Retinal pigment epithelial cell (primary cell): ENCODE data around the gene CLK2.

ENCODE experiments used
- DNase-seq: peaks from one replicate; pipeline ENCODE4 v3.0.0-alpha.2; 2010; ENCODE audit warnings: low read depth
- H3K4me3 ChIP-seq: 2 replicates; pipeline ENCODE4 v1.5.1; 2011; ENCODE audit warnings: mild to moderate bottlenecking, low read length, control low read depth, moderate library complexity
- TF ChIP-seq, protein P1 (sequence below): conservative IDR thresholded peaks from 2 replicates; pipeline ENCODE4 v1.5.1; 2011; ENCODE audit warnings: low read depth, low read length, control low read depth, inconsistent platforms

CLK2 gene

GRCh38 chr1:155305881-155306391 lies 32.6 kb upstream of the CLK2 start:
- TF ChIP-seq, protein P1, sequence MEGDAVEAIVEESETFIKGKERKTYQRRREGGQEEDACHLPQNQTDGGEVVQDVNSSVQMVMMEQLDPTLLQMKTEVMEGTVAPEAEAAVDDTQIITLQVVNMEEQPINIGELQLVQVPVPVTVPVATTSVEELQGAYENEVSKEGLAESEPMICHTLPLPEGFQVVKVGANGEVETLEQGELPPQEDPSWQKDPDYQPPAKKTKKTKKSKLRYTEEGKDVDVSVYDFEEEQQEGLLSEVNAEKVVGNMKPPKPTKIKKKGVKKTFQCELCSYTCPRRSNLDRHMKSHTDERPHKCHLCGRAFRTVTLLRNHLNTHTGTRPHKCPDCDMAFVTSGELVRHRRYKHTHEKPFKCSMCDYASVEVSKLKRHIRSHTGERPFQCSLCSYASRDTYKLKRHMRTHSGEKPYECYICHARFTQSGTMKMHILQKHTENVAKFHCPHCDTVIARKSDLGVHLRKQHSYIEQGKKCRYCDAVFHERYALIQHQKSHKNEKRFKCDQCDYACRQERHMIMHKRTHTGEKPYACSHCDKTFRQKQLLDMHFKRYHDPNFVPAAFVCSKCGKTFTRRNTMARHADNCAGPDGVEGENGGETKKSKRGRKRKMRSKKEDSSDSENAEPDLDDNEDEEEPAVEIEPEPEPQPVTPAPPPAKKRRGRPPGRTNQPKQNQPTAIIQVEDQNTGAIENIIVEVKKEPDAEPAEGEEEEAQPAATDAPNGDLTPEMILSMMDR, result no peak
- no peak for DNase-seq
- H3K4me3 ChIP-seq, result no peak overlapping the region

DNA sequence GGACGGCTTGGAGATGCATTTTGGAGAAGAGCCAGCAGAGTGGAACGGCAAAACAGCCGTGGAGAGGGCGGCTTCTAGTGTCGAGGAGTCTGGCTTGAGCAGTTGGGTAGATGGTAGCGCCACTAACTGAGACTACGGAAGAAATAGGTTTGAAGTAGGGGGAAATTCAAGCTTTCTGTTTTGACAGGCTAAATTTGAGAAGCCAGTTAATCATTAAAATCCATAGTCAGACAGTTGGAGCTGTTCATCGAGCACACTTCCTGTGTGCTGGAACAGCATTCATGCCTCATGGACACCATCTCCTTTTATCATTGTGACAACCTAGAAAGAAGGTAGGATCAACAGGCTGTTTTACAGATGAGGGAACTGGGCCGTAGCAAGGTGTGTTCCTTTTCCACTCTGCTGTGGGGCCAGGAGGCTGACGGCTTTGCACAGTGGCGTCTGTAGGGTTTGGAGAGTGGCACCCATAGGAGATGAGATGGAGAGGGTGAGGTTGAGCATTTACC lies 31.3 kb upstream of the CLK2 start:
- TF ChIP-seq, protein P1, result no peak
- no peak for DNase-seq
- no peak overlapping the region for H3K4me3 ChIP-seq

DNA sequence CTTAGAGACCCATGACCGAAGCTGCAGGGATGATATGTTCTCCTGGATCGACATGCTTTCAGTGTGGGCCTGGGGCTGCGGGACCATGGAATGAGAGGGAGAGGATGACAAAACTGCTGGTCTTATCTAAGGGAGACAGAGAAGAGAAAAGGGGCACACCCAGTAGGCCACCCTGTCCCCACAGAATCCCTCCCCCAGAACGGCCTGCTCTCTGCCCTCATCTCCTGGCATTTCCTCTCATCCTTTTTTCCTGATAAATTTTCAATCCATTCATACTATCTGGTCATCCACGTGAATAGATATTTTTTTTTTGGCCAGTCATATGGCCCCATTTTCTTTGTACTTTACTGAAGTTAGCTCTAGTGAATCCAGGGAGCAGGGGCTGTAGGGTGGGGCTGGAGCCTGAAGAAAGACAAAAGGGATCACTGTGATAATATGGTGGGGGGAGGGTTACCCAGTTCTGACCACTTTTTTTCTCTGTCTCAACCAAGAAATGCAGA lies 28.1 kb upstream of the CLK2 start, which contains the start of gene PKLR:
Gene PKLR (minus strand): TSS at position 97 of the 500 bp plus-strand sequence. CDS start 43 bp downstream, at position 54.
- TF ChIP-seq, protein P1, result no peak
- no peak within 1 kb of the TSS for H3K4me3 ChIP-seq
- DNase-seq, result no peak

GRCh38 chr1:155300553-155301329 lies 27.4 kb upstream of the CLK2 start:
- TF ChIP-seq, protein P1, result no peak
- H3K4me3 ChIP-seq, result no peak overlapping the region
- DNase-seq, result no peak

DNA sequence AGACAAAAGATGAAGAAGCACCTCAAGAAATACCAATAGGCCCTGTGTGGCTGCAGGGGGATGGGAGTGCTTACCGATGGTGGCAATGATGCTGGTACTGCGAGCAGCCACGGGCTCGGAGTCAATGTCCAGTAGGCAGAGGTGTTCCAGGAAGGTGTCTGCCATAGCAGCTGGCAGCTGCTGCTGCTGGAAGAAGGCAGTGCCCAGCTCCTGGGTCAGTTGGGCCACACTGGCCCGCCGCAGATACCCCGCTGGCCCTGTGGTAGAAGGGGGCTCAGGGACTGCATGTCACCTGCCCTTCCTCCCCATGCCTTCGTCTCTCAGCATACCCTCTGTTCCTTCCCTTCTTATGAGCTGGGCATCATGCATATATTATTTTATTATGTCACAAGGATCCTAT lies 26.7 kb upstream of the CLK2 start:
- no peak overlapping the region for H3K4me3 ChIP-seq
- no peak for DNase-seq
- TF ChIP-seq, protein P1, result no peak

DNA sequence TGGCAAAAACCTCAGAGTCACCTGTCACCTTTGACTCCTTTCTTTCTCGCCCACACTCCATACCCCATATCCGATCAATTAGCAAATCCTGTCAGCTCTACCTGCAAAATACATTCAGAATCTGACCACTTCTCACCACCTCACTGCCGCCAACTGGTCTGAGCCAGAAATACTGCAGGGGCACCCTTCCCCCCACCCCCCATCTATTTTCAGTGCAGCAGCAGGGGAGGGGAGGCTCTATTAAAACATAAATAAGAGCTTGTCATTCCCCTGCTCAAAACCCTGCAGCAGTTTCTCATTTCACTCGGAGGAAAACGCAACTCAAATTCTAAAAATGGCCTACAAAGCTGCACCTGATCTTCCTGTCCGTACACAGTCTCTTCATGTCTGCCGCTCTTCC lies 24.1 kb upstream of the CLK2 start:
- TF ChIP-seq, protein P1, result no peak
- no peak for DNase-seq

More for the DNA sequence above, 24.1 kb upstream of the CLK2 start:
- H3K4me3 ChIP-seq, result no peak overlapping the region
